C4-2B (cell line): ENCODE results near the gene DIS3L2.

ENCODE experiments used
- ZFX ChIP-seq: fragments of 450-650 bp; IDR thresholded peaks from 2 replicates; pipeline ENCODE4 v1.6.1; 2017
- TF ChIP-seq, protein P1 (sequence below): fragments of 450-650 bp; conservative IDR thresholded peaks from 2 replicates; pipeline ENCODE4 v1.5.1; 2017; ENCODE audit warnings: mild to moderate bottlenecking

DNA sequence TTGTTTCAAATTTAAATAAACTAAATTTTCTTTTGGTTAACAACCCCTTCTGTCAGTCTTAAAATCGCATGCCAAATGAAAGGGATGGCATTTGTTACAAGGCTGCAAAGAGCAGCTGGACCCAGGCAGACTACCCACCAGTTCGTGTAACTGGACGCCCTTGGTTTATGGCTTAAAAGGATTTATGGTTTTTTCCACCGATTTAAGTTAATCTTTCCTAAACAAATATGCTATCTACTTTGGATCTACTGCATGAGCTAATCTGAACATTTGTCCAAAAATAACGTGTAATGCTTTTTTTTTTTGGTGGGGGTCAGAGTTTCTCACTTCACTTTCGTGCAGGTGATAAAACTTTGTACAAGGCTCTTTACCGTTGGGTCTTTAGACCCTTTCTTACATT, 62.9 kb downstream of the DIS3L2 start:
- TF ChIP-seq, protein P1, sequence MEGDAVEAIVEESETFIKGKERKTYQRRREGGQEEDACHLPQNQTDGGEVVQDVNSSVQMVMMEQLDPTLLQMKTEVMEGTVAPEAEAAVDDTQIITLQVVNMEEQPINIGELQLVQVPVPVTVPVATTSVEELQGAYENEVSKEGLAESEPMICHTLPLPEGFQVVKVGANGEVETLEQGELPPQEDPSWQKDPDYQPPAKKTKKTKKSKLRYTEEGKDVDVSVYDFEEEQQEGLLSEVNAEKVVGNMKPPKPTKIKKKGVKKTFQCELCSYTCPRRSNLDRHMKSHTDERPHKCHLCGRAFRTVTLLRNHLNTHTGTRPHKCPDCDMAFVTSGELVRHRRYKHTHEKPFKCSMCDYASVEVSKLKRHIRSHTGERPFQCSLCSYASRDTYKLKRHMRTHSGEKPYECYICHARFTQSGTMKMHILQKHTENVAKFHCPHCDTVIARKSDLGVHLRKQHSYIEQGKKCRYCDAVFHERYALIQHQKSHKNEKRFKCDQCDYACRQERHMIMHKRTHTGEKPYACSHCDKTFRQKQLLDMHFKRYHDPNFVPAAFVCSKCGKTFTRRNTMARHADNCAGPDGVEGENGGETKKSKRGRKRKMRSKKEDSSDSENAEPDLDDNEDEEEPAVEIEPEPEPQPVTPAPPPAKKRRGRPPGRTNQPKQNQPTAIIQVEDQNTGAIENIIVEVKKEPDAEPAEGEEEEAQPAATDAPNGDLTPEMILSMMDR: no peak
- TF ChIP-seq ZFX: no peak
